ENCODE measurements around the gene CLEC16A. TPM values are rescaled to one million over a fixed set of nuclear protein-coding genes. Genes with fewer than 3 reads are reported as not detected.

CLEC16A gene
- total and polyA plus RNA-seq, 2 experiments from 2014 or later, result 9.9 to 24.1 TPM

- Mint-ChIP-seq H3K36me3 (ENCODE audit: low read depth) (peaks cover 19% of the 10 kb centered on the region), H3K27me3 (ENCODE audit: insufficient read depth, low read depth, poor library complexity) (no peaks in the 10 kb centered on the region), H3K27ac (no peak overlapping the region), H3K9me3 (no peaks in the 10 kb centered on the region), H3K4me3 (no peak overlapping the region), H3K4me1 (0 out of 3 replicates have a peak, but pooled peaks cover 2% of the 10 kb centered on the region)
- Histone ChIP-seq H3K36me3 (ENCODE audit: insufficient read depth) (no peaks in the 10 kb centered on the region), H3K4me2 (no peak overlapping the region), H3K27me3 (ENCODE audit: insufficient read depth) (no peaks in the 10 kb centered on the region), H4K20me1 (replicated peaks; ENCODE audit: insufficient read depth) (no peaks in the 10 kb centered on the region), H2AFZ (no peak overlapping the region), H3F3A (replicated peaks; ENCODE audit: low read depth) (no peaks in the 10 kb centered on the region), H3K9me2 (ENCODE audit: insufficient read depth) (no peaks in the 10 kb centered on the region), H3K27ac (ENCODE audit: low read depth) (no peak overlapping the region), H3K79me2 (replicated peaks; ENCODE audit: insufficient read depth) (no peaks in the 10 kb centered on the region), H3K4me3 (no peak overlapping the region), H3K4me1 (ENCODE audit: insufficient read depth) (no peaks in the 10 kb centered on the region)
- no peak for TF ChIP-seq ZNF462 (CRISPR knock-in tag; IDR thresholded peaks at IDR 0.05)
- TF ChIP-seq REST (IDR thresholded peaks at IDR 0.05; ENCODE audit: unreplicated experiment), result no peak
- TF ChIP-seq ZNF114 (CRISPR knock-in tag; IDR thresholded peaks at IDR 0.05), result no peak
- TF ChIP-seq POLR2AphosphoS5 (IDR thresholded peaks at IDR 0.05; ENCODE audit: low read depth), result no peak
- TF ChIP-seq ZNF331 (CRISPR knock-in tag; IDR thresholded peaks at IDR 0.05; ENCODE audit: low read depth), result no peak
- TF ChIP-seq JUNB (IDR thresholded peaks at IDR 0.05; ENCODE audit: unreplicated experiment), result no peak
- TF ChIP-seq CREB1 (CRISPR knock-in tag; IDR thresholded peaks at IDR 0.05; ENCODE audit: low read depth), result no peak
- no peak for TF ChIP-seq CTCF (conservative IDR thresholded peaks at IDR 0.05; ENCODE audit: low read depth in 2 of 2)
- TF ChIP-seq NANOG (IDR thresholded peaks at IDR 0.05; ENCODE audit: borderline replicate concordance), result no peak
- TF ChIP-seq ETS1 (IDR thresholded peaks at IDR 0.05), result no peak
- no peak for TF ChIP-seq EZH2 (IDR thresholded peaks at IDR 0.05; ENCODE audit: low read depth, unreplicated experiment)
- no peak for TF ChIP-seq EZH2phosphoT487 (IDR thresholded peaks at IDR 0.05; ENCODE audit: unreplicated experiment)
- TF ChIP-seq STAT1 (IDR thresholded peaks at IDR 0.05; ENCODE audit: unreplicated experiment), result no peak
- DNase-seq (ENCODE audit: low spot score), result no peak
- no peak for ATAC-seq
Measured at GRCh38 chr16:11023262-11024039, 79.1 kb downstream of the CLEC16A start.

Measured in GM23338 (cell line).